Stimulated activated CD4-positive, alpha-beta T cell treated with anti-CD3 and anti-CD28 coated beads, Interleukin-4, amount 100 ng/mL, for 4 hours (primary cell): Measurements from ENCODE around the gene MB21D2.
"Not testable (repeated sequence)": the region's sequence is repeated elsewhere in the genome, so short reads cannot be mapped to it uniquely, and the experiment has no call there.

Experiments
- DNase-seq, 2 experiments: peaks; one replicate each; pipeline ENCODE4 v3.0.0-alpha.2; 2020

The MB21D2 gene

GRCh38 chr3:192799721-192800120 lies 117.9 kb downstream of the MB21D2 start:
- DNase-seq: no peak

GRCh38 chr3:192795021-192795420 lies 122.6 kb downstream of the MB21D2 start:
- no peak for DNase-seq

DNA sequence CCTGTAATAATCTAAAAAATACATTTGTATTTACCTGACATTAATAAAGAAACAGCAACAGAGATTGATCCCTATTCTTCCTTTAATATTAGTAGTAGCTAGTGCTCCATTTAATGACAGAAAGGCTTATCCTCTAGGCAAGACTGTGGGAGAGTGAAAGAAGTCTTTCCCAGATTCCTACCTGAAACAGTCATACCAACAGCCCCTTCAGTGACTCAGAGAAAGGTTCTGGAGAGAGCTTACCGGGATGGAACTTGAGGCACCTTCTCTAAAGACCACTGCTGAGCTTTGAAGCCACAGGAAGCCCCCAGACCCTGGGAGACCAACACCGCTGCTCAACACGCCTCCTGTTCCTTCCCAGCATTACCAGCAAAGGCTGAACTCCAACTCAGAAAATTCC lies 123.4 kb downstream of the MB21D2 start:
- DNase-seq: no peak

DNA sequence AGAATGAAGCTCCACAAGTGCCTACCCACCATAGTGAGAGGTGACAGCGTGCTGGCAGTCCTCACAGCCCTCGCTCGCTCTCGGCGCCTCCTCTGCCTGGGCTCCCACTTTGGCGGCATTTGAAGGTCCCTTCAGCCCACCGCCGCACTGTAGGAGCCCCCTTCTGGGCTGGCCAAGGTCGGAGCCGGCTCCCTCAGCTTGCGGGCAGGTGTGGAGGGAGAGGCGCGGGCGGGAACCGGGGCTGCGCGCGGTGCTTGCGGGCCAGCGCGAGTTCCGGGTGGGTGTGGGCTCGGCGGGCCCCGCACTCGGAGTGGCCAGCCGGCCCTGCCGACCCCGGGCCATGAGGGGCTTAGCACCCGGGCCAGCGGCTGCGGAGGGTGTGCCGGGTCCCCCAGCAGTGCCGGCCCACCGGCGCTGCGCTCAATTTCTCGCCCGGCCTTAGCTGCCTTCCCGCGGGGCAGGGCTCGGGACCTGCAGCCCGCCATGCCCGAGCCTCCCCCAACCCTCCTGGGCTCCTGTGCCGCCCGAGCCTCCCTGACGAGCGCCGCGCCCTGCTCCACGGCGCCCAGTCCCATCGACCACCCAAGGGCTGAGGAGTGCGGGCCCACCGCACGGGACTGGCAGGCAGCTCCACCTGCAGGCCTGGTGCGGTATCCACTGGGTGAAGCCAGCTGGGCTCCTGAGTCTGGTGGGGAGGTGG lies 128.7 kb downstream of the MB21D2 start:
- not testable (repeated sequence) for DNase-seq

- no peak for DNase-seq
Measured at GRCh38 chr3:192778508-192778907, 139.1 kb downstream of the MB21D2 start.

GRCh38 chr3:192774341-192774740 lies 143.3 kb downstream of the MB21D2 start:
- DNase-seq: not testable (repeated sequence)

GRCh38 chr3:192772240-192772894 lies 145.3 kb downstream of the MB21D2 start:
- DNase-seq: no peak

DNA sequence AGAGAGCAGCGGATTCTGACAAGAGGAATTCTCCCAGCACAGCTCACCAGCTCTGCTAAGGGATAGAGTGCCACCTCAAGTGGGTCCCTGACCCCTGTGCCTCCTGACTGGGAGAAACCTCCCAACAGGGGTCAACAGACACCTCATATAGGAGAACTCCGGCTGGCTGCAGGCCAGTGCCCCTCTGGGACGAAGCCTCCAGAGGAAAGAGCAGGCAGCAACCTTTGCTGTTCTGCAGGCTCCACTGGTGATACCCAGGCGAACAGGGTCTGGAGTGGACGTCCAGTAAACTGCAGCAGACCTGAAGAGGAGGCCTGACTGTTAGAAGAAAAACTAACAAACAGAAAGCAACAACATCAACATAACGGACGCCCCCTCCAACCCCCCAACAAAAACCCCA lies 159.0 kb downstream of the MB21D2 start:
- no peak for DNase-seq

GRCh38 chr3:192751148-192751547 lies 166.5 kb downstream of the MB21D2 start:
- DNase-seq: no peak

- no peak for DNase-seq
Measured at GRCh38 chr3:192750201-192750600, 167.5 kb downstream of the MB21D2 start.

DNA sequence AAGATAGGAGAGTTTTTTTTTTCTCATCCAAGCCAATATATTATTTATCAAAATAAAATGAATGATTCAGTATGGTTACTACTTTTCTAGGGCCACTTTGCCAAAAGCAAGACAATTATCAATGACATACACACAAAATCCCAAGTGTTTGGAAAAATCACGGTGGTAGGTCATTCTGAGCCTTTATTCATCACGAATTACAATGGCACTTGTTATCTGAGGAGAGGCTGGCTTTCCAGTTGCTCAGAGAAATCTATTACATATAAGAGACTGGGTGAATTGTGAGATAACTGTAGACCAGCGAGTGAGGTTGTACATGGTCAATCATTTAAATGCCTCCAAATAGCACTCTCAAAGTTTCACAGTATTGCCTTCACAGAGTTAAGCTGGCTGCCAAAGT lies 169.9 kb downstream of the MB21D2 start:
- no peak for DNase-seq

DNA sequence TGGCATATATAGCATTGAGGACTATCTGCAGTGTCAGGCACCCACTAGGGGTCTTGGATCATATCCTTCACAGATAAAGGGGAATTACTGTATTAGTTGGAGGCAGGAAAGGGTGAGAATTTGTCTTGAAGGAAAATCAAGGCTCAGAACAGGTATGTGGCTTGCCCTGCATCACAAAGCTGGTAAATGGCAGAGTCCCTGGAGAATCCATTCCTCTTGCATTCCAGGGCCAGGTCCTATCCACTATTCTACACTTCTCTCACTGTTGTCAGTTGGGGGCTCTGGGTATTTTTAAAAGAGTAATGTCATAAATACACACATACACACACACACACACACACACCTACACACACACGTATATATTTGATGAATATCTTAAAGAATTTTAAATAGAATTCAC lies 170.5 kb downstream of the MB21D2 start:
- no peak for DNase-seq
